ENCODE results near the gene GFAP.

The GFAP gene

GRCh38 chr17:44927696-44928095 is 12.4 kb upstream of the GFAP start:
- no peak for TF ChIP-seq CTCF (IDR thresholded peaks at IDR 0.05; ENCODE audit: low read length)
- TF ChIP-seq EZH2 (IDR thresholded peaks at IDR 0.05; ENCODE audit: borderline replicate concordance, low read length): no peak
- no peak overlapping the region for H3K4me2 ChIP-seq (ENCODE audit: low read length)

GRCh38 chr17:44926821-44927525 is 11.7 kb upstream of the GFAP start:
- no peaks in the 10 kb centered on the region for H3K9me2 ChIP-seq (ENCODE audit: low read depth, low read length)
- H3K9ac ChIP-seq (ENCODE audit: low read length): no peak overlapping the region
- H3K36me3 ChIP-seq (ENCODE audit: insufficient read depth, low read length): peaks cover 64% of the 10 kb centered on the region
- no peak overlapping the region for H3K27ac ChIP-seq (ENCODE audit: low read depth, low read length, poor library complexity, severe bottlenecking)
- no peaks in the 10 kb centered on the region for H3K4me1 ChIP-seq (ENCODE audit: insufficient read depth, low read length, severe bottlenecking)
- no peak overlapping the region for H3K4me3 ChIP-seq (ENCODE audit: low read depth, low read length, poor library complexity, severe bottlenecking)
- H2AFZ ChIP-seq (ENCODE audit: low read length): no peak overlapping the region
- no peaks in the 10 kb centered on the region for H3K79me2 ChIP-seq (ENCODE audit: insufficient read depth, low read length)
- H4K20me1 ChIP-seq (ENCODE audit: insufficient read depth, low read length): no peaks in the 10 kb centered on the region
- H3K27me3 ChIP-seq (ENCODE audit: insufficient read depth, low read length): no peaks in the 10 kb centered on the region
- H3K9me3 ChIP-seq (ENCODE audit: low read length): no peaks in the 10 kb centered on the region
- no peak for TF ChIP-seq CTCF (IDR thresholded peaks at IDR 0.05; ENCODE audit: low read length)
- no peak for TF ChIP-seq EZH2 (IDR thresholded peaks at IDR 0.05; ENCODE audit: borderline replicate concordance, low read length)
- H3K4me2 ChIP-seq (ENCODE audit: low read length): no peak overlapping the region
- H3F3A ChIP-seq (ENCODE audit: insufficient read depth, low read length): no peaks in the 10 kb centered on the region

More at GRCh38 chr17:44927696-44928095, 12.4 kb upstream of the GFAP start:
- Histone ChIP-seq H3K27me3 (ENCODE audit: insufficient read depth, low read length) (no peaks in the 10 kb centered on the region), H3K9me2 (ENCODE audit: low read depth, low read length) (no peaks in the 10 kb centered on the region), H3K4me1 (ENCODE audit: insufficient read depth, low read length, severe bottlenecking) (no peaks in the 10 kb centered on the region), H3F3A (ENCODE audit: insufficient read depth, low read length) (no peaks in the 10 kb centered on the region), H3K9ac (ENCODE audit: low read length) (no peak overlapping the region), H3K27ac (ENCODE audit: low read depth, low read length, poor library complexity, severe bottlenecking) (no peak overlapping the region), H4K20me1 (ENCODE audit: insufficient read depth, low read length) (no peaks in the 10 kb centered on the region), H3K36me3 (ENCODE audit: insufficient read depth, low read length) (peaks cover 72% of the 10 kb centered on the region), H3K4me3 (ENCODE audit: low read depth, low read length, poor library complexity, severe bottlenecking) (no peak overlapping the region), H3K79me2 (ENCODE audit: insufficient read depth, low read length) (no peaks in the 10 kb centered on the region), H2AFZ (ENCODE audit: low read length) (no peak overlapping the region), H3K9me3 (ENCODE audit: low read length) (no peaks in the 10 kb centered on the region)

DNA sequence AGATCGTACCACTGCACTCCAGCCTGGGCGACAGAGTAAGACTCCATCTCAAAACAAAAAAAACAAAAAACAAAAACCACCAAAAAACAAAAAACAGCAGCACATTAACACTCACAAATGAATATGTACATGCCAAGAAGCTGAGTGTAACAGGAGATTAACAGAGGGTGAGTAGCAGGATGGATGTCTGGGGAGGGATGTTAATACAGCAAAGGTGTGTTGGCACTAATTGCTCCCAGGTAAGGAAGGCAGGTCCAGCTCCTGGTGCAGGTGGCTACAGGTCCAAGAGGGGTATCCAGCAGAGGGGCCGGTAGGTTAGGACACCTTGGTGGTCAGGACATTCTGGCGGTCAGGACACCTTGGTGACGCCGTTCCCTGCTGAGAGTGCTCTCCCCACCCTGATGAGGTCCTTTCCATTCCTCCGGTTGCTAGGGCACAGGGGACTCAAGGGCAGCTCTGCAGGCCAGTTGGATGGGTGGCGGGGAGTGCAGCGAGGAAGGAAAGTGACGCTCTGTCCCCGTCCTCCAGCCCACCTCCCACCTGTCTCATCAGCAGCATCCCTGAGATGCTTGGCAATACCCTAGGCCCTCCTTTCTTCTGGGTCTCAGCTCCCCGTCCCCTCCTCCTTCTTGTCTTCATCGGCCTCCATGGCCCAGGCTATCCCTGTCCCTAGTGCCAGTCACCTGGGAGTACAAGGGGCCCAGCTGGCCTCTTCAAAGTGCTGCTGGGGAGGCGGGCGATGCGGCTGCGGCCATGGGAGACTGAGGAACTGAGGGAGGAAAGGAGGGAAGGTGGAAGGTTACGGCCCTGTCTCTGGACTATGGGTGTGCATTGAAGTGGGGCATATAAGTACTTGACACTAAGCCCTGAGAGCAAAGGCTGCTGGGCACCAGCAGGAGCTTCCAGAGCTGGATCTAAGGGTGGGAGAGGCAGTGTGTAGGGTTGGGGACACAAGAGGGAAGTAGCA is 10.7 kb upstream of the GFAP start:
- no peaks in the 10 kb centered on the region for H3K79me2 ChIP-seq (ENCODE audit: insufficient read depth, low read length)
- no peak overlapping the region for H3K4me3 ChIP-seq (ENCODE audit: low read depth, low read length, poor library complexity, severe bottlenecking)
- H2AFZ ChIP-seq (ENCODE audit: low read length): no peak overlapping the region
- no peak overlapping the region for H3K4me2 ChIP-seq (ENCODE audit: low read length)
- peaks cover 55% of the 10 kb centered on the region for H3K36me3 ChIP-seq (ENCODE audit: insufficient read depth, low read length)
- H3K9me3 ChIP-seq (ENCODE audit: low read length): no peaks in the 10 kb centered on the region
- no peaks in the 10 kb centered on the region for H4K20me1 ChIP-seq (ENCODE audit: insufficient read depth, low read length)
- H3K4me1 ChIP-seq (ENCODE audit: insufficient read depth, low read length, severe bottlenecking): peaks cover 1% of the 10 kb centered on the region
- no peak overlapping the region for H3K27ac ChIP-seq (ENCODE audit: low read depth, low read length, poor library complexity, severe bottlenecking)
- TF ChIP-seq CTCF (IDR thresholded peaks at IDR 0.05; ENCODE audit: low read length) (no peak), EZH2 (IDR thresholded peaks at IDR 0.05; ENCODE audit: borderline replicate concordance, low read length) (no peak)
- no peaks in the 10 kb centered on the region for H3K27me3 ChIP-seq (ENCODE audit: insufficient read depth, low read length)
- H3K9ac ChIP-seq (ENCODE audit: low read length): no peak overlapping the region
- H3K9me2 ChIP-seq (ENCODE audit: low read depth, low read length): no peaks in the 10 kb centered on the region
- H3F3A ChIP-seq (ENCODE audit: insufficient read depth, low read length): no peaks in the 10 kb centered on the region
